GM18951 (cell line): ENCODE results near the gene TM7SF2.

Source experiments
- POLR2A ChIP-seq: IDR thresholded peaks from 4 replicates; pipeline ENCODE4 v1.6.1; 2011; ENCODE audit warnings: mild to moderate bottlenecking; ENCODE audit not compliant: insufficient read length, insufficient read depth; ENCODE audit errors: extremely low read depth
- in situ Hi-C: fragments of 300-500 bp; cut with MboI; formaldehyde crosslinking; loops from one replicate; pipeline ENCODE4 v1.12.0; 2022; ENCODE audit warnings: low sequenced_read_pairs, mixed read lengths, inconsistent platforms; ENCODE audit not compliant: unreplicated experiment

TM7SF2 gene

GRCh38 chr11:65124480-65125196 lies 13.0 kb downstream of the TM7SF2 start:
- TF ChIP-seq POLR2A = no peak
- in situ Hi-C loops = no loop called here

- in situ Hi-C loops = no loop called here
- no peak for TF ChIP-seq POLR2A
Observed at GRCh38 chr11:65125197-65126056, 13.8 kb downstream of the TM7SF2 start.

GRCh38 chr11:65126624-65127274 lies 15.1 kb downstream of the TM7SF2 start:
- peak; percentile 46 for TF ChIP-seq POLR2A
- in situ Hi-C loops = no loop called here

GRCh38 chr11:65127473-65128181 lies 16.0 kb downstream of the TM7SF2 start:
- in situ Hi-C loops = no loop called here
- TF ChIP-seq POLR2A = no peak

- peak; percentile 30 for TF ChIP-seq POLR2A
- in situ Hi-C loops = no loop called here
Observed at GRCh38 chr11:65128182-65129145, 16.8 kb downstream of the TM7SF2 start.

- TF ChIP-seq POLR2A = no peak
Observed at GRCh38 chr11:65129649-65130441, 18.2 kb downstream of the TM7SF2 start.

GRCh38 chr11:65130631-65131416 lies 19.2 kb downstream of the TM7SF2 start:
- in situ Hi-C loops = no loop called here

More at GRCh38 chr11:65129649-65130441, 18.2 kb downstream of the TM7SF2 start:
- in situ Hi-C loops = no loop called here

GRCh38 chr11:65131417-65131776 lies 19.7 kb downstream of the TM7SF2 start:
- TF ChIP-seq POLR2A = no peak
- in situ Hi-C loops = no loop called here

More at GRCh38 chr11:65130631-65131416, 19.2 kb downstream of the TM7SF2 start:
- TF ChIP-seq POLR2A = no peak

- TF ChIP-seq POLR2A = no peak
- in situ Hi-C loops = no loop called here
Observed at GRCh38 chr11:65131895-65132237, 20.2 kb downstream of the TM7SF2 start.

- TF ChIP-seq POLR2A = peak; percentile 74
- in situ Hi-C loops = no loop called here
Observed at GRCh38 chr11:65132238-65132987, 20.7 kb downstream of the TM7SF2 start.
